GM12872 (cell line): ENCODE results near the gene ZSCAN5A.

ENCODE experiments used
- TF ChIP-seq, protein P1 (sequence below): IDR thresholded peaks from 3 replicates; pipeline ENCODE4 v1.5.1; 2011; ENCODE audit warnings: low read depth, mild to moderate bottlenecking, low read length, moderate library complexity; ENCODE audit not compliant: insufficient read depth

The ZSCAN5A gene

DNA sequence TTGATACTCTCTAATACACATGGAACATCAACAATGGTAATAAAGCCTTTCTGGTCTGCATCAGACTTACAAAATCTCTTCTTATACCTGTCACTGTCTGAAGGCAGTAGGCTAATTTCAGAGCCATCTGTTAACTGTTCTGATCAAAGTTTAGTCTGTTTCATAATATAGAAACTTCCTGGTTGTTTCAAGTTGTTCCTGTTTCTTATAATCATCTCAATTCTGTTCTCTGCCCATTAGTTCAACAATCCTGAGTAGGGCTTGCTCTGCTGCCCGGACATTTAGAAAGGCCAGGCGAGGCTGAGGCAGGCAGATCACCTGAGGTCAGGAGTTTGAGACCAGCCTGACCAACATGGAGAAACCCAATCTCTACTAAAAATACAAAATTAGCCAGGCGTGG lies 5.4 kb upstream of the ZSCAN5A start:
- TF ChIP-seq, protein P1, sequence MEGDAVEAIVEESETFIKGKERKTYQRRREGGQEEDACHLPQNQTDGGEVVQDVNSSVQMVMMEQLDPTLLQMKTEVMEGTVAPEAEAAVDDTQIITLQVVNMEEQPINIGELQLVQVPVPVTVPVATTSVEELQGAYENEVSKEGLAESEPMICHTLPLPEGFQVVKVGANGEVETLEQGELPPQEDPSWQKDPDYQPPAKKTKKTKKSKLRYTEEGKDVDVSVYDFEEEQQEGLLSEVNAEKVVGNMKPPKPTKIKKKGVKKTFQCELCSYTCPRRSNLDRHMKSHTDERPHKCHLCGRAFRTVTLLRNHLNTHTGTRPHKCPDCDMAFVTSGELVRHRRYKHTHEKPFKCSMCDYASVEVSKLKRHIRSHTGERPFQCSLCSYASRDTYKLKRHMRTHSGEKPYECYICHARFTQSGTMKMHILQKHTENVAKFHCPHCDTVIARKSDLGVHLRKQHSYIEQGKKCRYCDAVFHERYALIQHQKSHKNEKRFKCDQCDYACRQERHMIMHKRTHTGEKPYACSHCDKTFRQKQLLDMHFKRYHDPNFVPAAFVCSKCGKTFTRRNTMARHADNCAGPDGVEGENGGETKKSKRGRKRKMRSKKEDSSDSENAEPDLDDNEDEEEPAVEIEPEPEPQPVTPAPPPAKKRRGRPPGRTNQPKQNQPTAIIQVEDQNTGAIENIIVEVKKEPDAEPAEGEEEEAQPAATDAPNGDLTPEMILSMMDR, result no peak

DNA sequence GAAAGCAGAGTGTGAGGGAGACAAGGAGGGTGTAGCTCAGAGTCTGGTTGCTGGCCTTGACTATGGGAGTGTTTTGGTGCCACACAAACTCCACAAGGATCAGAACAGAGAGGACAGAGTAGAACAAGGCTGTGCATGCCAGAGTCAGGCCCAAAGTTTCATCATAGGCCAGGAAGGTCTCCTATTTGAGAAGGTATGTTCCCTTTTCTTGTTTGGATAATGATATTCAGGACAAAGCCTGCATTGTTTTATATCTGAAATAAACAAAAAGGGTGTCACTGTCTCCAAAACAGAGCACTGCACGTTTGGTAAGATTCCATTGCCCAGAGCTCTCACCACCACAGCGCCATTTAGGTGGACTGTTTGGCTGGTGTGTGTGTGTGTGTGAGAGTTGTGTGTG lies 3.1 kb upstream of the ZSCAN5A start:
- TF ChIP-seq, protein P1, result no peak

DNA sequence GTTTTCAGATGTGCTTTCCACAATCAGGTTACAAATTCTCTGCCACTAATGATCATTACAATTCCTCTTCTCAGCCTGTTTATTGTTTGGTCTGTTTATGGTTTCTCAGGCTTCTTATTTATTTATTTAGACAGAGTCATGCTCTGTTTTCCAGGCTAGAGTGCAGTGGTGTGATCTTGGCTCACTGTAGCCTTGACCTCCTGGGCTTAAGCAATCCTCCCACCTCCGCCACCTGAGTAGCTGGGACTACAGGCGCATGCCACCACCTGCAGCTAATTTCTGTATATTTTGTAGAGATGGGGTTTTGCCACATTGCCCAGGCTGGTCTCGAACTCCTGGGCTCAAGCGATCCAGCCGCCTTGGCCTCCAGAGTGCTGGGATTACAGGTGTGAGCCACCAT lies 2.1 kb upstream of the ZSCAN5A start:
- TF ChIP-seq, protein P1, result no peak

DNA sequence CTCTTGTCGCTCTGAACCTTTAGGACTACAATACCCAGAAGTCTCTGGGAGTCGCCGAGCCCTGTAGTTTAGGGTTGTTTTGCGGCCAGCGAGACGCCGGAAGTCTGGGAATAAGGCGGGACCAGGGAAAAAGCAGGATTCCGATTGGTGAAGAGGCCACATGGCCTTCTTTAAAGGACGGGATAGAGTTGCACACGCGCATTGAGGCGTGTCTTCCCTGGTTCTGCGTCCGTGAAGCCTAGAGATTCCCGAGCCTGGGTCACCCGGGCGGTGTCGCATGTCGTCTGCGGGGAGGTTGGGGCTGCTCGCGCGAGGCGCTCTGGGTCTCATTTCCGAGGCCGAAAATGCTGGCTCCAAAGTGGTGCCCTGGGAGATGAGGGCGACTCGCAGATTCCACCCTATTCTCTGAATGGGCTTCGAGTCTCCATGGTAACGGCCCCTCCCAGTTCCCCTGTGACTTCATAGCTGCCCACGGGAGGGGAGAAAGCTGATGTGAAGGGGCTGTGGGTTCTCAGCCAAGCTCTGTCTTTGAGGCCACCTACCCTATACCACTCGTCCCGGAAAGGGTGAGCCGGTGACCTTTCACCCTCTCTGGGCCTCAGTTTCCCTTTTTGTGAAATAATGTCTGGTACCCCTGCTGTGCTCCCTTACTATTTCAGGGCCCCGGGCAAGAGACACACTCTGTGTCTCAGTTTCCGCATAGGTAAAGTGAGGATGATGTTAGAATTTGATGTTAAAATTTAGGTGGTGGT lies 614 bp upstream of the ZSCAN5A start:
- TF ChIP-seq, protein P1, result no peak

DNA sequence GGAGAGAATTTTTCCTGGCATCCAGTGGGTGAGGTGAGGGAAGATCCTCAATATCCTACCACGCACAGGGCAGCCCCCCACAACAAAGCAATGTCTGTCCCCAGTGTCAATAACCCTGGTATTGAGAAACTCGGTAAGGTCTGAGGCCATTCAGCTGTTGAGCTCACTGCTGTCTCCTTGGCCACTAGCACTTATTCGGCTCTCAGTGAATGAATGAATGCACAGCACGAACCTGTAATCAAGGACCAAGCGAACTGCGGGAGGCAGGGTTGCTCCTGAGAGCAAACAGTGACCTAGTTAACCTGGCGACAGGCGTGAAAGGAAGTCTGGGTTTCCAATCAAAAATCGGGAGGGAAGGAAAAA lies 640 bp downstream of the ZSCAN5A start:
- TF ChIP-seq, protein P1, result no peak

DNA sequence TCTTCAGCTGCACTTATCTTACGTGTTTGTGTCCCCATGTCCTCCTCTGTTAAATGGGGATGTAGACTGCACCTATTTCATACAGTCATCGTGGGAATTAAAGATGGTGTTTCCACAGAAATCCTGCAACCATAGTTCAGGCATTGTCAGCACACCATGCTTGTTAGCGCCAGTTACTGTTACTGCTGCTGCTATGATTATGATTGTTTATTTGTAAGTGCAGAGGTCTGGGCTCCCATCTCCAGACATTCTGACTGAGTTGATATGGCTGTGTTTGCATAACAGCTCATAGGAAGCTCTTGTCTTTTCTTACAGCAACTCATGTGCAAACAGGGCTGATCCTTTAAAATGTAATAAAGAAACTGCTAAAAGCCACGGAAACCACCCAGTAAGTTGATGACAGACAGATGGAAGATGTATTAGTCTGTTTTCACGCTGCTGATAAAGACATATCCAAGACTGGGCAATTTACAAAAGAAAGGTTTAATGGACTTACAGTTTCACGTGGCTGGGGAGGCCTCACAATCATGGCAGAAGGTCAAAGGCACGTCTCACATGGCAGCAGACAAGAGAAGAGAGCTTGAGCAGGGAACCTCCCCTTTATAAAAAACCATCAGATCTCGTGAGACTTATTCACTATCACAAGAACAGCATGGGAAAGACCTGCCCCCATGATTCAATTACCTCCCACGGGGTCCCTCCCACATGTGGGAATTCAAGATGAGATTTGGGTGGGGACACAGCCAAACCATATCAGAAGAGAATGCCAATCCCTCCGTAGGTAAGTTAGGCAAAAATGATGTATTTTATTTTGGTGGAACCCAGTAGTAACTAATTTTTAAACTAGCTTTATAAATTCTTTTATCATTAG lies 1.6 kb downstream of the ZSCAN5A start:
- TF ChIP-seq, protein P1, result no peak

DNA sequence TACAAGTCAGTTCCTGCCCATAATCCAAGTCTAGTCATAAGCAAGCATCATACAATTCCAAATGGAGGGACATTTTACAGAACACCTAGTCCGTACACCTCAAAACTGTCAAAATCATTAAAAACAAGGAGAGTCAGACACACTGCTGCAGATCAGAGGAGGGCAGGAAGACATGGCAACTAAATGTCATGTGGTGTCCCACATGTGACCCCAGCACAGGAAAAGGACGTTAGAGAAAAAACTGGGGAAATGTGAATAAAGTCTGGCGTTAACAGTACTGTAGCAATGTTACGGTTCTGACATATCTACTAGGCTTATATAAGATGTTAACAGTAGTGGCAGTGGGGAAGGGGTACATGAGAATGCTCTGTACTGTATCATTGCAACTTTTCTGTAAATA lies 2.3 kb downstream of the ZSCAN5A start:
- TF ChIP-seq, protein P1, result no peak
